ENCODE results near the gene CLCA2. TPM values are rescaled to one million over a fixed set of nuclear protein-coding genes. Genes with fewer than 3 reads are reported as not detected.

CLCA2 gene
- total RNA-seq, 4 donors from 2014 or later = 0.94 to 1.1 (median 1.0) TPM; not detected in 1

GRCh38 chr1:86441581-86441980 is 17.6 kb downstream of the CLCA2 start:
- ATAC-seq (ENCODE audit: low FRiP score) = no peak
- no peak for TF ChIP-seq CTCF (IDR thresholded peaks at IDR 0.05)
- no peak for DNase-seq (ENCODE audit: low spot score)

DNA sequence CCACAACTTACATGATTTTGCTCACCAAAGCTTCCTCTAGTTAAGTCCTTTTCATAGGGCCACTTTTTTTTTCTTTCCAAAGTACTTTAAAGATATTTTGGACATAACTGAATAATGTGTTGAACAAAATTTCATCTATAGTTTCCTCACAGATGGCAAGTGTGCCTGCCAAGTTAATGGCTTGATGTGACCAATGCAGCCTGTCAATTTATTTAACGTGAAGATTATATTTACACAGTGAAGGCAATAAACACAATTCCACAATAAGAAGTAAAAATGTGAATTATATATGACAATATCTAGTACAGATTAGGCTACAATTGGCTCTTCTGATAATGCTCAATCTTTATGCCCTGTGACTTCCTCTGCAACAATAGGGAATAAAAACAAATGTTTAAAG is 18.0 kb downstream of the CLCA2 start:
- no peak for ATAC-seq (ENCODE audit: low FRiP score)
- DNase-seq (ENCODE audit: low spot score) = no peak
- TF ChIP-seq CTCF (IDR thresholded peaks at IDR 0.05) = no peak

- no peak for TF ChIP-seq CTCF (IDR thresholded peaks at IDR 0.05)
- no peak for ATAC-seq (ENCODE audit: low FRiP score)
- no peak for DNase-seq (ENCODE audit: low spot score)
Observed at GRCh38 chr1:86445919-86446318, 21.9 kb downstream of the CLCA2 start.

GRCh38 chr1:86447198-86447790 is 23.3 kb downstream of the CLCA2 start:
- ATAC-seq (ENCODE audit: low FRiP score) = no peak
- TF ChIP-seq CTCF (IDR thresholded peaks at IDR 0.05) = no peak

DNA sequence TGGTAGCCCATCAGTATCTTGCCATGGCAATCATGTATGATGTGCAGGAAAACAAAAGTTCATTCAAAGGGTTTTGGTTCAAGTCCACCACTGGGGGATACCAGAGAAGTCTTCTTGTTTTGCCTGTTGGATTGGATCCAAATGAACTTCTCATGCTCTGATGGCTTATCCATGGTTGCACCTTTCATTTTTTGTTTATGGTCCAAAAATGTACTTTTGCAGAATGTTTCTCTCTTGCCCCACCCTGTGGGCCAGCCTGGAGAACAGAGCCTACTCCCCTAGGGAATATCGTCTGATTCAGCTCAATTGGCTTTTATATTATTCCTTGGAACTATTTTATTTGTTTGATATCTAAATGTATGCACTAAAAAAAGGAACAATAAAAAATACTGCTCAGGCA is 24.7 kb downstream of the CLCA2 start:
- DNase-seq (ENCODE audit: low spot score) (no peak), ATAC-seq (ENCODE audit: low FRiP score) (no peak)
- no peak for TF ChIP-seq CTCF (IDR thresholded peaks at IDR 0.05)

More at GRCh38 chr1:86447198-86447790, 23.3 kb downstream of the CLCA2 start:
- no peak for DNase-seq (ENCODE audit: low spot score)

GRCh38 chr1:86449103-86449502 is 25.1 kb downstream of the CLCA2 start:
- ATAC-seq (ENCODE audit: low FRiP score) (no peak), DNase-seq (ENCODE audit: low spot score) (no peak)
- no peak for TF ChIP-seq CTCF (IDR thresholded peaks at IDR 0.05)

DNA sequence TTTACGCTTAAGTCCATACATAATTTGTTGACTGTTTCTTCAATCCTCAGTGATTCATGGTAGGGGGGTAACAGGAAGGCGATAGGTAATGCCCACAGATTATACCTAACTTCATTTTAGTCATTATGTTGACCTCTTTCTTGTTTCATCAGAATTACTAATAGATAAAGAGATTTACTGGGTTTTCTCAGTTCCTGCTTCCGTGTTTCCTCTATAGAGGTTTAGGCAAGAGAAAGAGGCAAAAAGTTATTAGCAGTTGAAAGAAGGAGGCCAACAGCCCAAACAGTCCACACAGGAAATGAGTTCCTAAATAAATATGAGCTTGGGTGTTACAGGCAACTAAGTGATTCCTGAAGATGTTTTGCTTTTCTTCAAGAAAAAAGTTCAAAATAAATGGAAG is 26.9 kb downstream of the CLCA2 start:
- DNase-seq (ENCODE audit: low spot score) = no peak
- no peak for ATAC-seq (ENCODE audit: low FRiP score)
- TF ChIP-seq CTCF (IDR thresholded peaks at IDR 0.05) = no peak
